ENCODE measurements around the gene SCNN1B.

SCNN1B gene

DNA sequence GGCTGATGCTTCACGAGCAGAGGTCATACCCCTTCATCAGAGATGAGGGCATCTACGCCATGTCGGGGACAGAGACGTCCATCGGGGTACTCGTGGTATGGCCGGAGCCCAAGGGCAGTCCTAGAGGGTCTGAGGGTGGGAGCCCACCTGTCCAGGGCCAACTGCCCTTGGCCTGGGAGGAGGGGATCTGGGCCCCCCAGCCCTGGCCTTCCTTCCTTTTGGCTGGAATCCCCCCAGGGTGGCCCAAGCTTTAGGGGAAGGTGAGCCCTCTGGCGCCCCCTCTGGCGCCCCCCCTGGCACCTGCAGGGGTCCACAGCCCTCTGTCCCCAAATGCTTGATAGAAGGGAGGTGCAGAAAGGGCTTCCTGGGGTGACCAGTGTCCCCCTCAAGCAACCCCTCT lies 69.3 kb downstream of the SCNN1B start:
- H3K4me3 ChIP-seq (ENCODE audit: low read depth, low read length), result no peak overlapping the region
- no peak for DNase-seq (ENCODE audit: low read depth)
- no peak for TF ChIP-seq CTCF (conservative IDR thresholded peaks at IDR 0.05; ENCODE audit: low read depth, low read length)

GRCh38 chr16:23373436-23374219 lies 71.5 kb downstream of the SCNN1B start:
- no peak for DNase-seq (ENCODE audit: low read depth)
- no peak for TF ChIP-seq CTCF (conservative IDR thresholded peaks at IDR 0.05; ENCODE audit: low read depth, low read length)
- no peak overlapping the region for H3K4me3 ChIP-seq (ENCODE audit: low read depth, low read length)

DNA sequence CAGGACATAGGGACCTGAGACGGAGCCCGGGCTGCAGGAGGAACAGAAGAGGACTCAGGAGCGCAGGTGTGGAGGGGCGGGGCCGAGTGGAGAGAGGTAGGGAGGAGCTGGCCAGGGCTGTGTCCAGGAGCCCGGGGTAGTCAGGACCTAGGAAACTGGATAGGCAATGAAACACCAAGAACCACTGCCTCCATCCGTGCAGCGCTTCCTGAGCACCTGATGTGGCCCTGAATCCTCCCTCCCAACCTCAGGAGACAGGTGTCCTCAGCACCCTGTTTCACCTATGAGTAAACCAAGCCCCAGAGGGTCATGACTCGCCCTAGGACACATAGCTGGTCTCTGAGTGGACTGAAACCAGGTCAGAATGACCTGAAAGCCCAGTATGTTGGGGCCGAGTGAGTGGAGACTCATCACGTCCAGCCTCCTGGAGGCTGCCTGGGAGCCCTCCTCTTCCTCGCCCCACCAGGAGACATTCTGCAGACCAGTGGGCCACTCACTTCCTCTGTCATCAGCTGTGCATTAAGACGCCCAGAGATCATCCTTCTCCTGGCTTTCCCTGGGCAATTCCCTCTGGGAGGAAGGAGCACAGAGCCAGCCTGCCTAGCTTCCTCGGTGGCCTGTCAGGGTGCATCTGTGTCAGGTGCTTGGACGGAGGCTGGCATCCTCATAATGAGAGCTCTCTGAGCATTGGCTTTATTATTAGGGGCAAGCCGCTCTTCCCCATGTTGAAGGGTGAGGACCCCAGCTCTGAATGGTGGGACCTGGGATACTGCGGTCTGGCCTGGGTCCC lies 72.8 kb downstream of the SCNN1B start:
- no peak overlapping the region for H3K4me3 ChIP-seq (ENCODE audit: low read depth, low read length)
- DNase-seq (ENCODE audit: low read depth), result no peak
- no peak for TF ChIP-seq CTCF (conservative IDR thresholded peaks at IDR 0.05; ENCODE audit: low read depth, low read length)

- no peak for DNase-seq (ENCODE audit: low read depth)
- no peak for TF ChIP-seq CTCF (conservative IDR thresholded peaks at IDR 0.05; ENCODE audit: low read depth, low read length)
- H3K4me3 ChIP-seq (ENCODE audit: low read depth, low read length), result no peak overlapping the region
Measured at GRCh38 chr16:23375643-23376042, 73.5 kb downstream of the SCNN1B start.

DNA sequence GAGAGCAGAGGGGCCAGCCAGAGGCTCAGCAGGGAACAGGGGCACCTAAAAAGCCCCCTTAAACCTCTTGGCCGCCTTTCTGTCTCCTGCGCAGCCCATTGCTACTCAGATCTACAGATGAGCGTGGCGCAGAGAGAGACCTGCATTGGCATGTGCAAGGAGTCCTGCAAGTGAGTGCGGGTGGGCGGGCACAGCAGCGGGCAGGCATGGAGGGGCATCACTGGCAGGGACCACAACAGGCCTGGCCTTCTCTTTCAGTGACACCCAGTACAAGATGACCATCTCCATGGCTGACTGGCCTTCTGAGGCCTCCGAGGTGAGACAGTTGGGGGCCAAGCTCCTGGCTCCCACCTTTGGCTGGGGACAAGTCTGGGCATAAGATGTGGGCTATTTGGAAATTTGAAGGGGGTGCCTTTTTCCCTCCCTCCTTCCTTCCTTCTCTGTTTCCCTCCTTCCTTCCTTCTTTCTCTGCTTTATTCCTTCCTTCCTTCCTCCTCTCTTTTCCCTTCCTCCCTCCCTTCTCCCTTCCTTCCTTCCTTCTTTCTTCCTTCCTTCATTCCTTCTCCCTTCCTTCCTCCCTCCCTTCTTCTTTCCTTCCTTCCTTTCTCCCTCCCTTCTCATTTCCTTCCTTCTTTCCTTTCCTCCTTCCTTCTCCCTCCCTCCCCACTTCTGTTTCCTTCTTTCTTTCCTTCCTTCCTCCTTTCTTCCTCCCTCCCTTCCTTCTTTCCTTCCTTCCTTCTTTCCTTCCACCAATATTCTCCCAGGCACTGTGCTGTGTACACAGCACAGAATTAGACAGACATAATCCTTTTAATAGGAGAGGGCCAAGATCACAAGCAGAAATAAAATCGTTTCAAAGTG lies 75.2 kb downstream of the SCNN1B start:
- no peak overlapping the region for H3K4me3 ChIP-seq (ENCODE audit: low read depth, low read length)
- TF ChIP-seq CTCF (conservative IDR thresholded peaks at IDR 0.05; ENCODE audit: low read depth, low read length), result no peak
- DNase-seq (ENCODE audit: low read depth), result no peak

- no peak overlapping the region for H3K4me3 ChIP-seq (ENCODE audit: low read depth, low read length)
- TF ChIP-seq CTCF (conservative IDR thresholded peaks at IDR 0.05; ENCODE audit: low read depth, low read length), result no peak
- DNase-seq (ENCODE audit: low read depth), result no peak
Measured at GRCh38 chr16:23378256-23378655, 76.2 kb downstream of the SCNN1B start.
